ENCODE results near the gene PDSS2. TPM values are rescaled to one million over a fixed set of nuclear protein-coding genes. Genes with fewer than 3 reads are reported as not detected.
A peak's percentile ranks its signal among the peaks of the same experiment; 100 is the strongest.
"Not testable (repeated sequence)": the region's sequence is repeated elsewhere in the genome, so short reads cannot be mapped to it uniquely, and the experiment has no call there.

The PDSS2 gene
- total RNA-seq, 2 donors from 2014 or later = 12.2 to 16.2 TPM

- Mint-ChIP-seq H3K9me3 (no peaks in the 10 kb centered on the region), H3K27ac (no peak within 1 kb of the TSS), H3K27me3 (peaks cover 34 to 36% of the 10 kb centered on the region in 2 donors), H3K36me3 (peaks cover 6% of the 10 kb centered on the region), H3K4me3 (peak within 1 kb of the TSS; percentile 91), H3K4me1 (ENCODE audit: low read depth in 2 of 2) (peaks cover 14 to 16% of the 10 kb centered on the region in 2 donors)
- ATAC-seq (peak; percentile 69 to 75), DNase-seq (ENCODE audit: low spot score) (no peak)
Measured at GRCh38 chr6:107489636-107490565, 30.5 kb upstream of the PDSS2 start, which contains the start of gene SOBP. Gene SOBP, plus strand, starts transcription at chr6:107490117. Its CDS starts 500 bp downstream, at chr6:107490617.

DNA sequence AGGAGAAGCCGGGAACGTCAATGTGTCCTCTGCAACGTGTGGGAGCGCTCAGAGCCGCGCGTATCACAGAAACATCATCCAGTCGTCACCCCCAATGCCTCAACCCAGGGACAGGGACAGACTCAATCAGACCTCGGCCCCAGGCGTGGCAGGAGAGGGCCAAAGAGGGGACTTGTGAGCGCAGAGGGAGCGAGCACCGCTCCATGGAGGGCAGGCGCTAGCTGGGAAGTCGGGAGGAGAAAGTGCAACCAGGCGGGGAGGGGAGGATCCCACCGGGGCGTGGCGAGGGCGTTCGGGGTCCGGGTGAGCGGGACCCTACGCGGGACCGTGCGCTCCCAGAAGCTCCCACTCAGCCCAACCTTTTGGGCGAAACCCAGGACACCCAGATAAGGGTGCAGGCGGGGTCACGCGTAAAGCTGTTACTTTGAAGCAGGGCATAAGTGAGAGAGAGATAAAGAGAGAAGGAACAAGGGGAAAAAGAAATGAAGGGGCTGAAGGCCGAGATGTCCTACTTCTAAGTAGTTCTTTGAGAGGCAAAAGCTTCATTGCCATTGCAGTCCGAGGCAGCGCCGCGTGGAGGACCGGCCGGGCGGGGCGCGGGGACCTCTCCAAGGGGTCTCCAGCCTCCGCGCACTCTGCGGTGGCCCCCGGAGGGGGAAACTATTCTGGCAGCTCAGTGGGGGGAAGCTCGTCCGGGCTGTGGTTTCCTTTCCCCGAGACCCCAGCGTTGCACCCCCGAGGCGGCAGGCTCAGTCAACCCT, 29.7 kb upstream of the PDSS2 start:
- H3K4me3 Mint-ChIP-seq = peak overlapping the region; percentile 91
- DNase-seq (ENCODE audit: low spot score) (no peak), ATAC-seq (peak in 1 of 2 donors; percentile 21)
- peaks cover 6% of the 10 kb centered on the region for H3K36me3 Mint-ChIP-seq
- H3K27me3 Mint-ChIP-seq = peaks cover 36 to 38% of the 10 kb centered on the region in 2 donors
- H3K27ac Mint-ChIP-seq = no peak overlapping the region
- H3K4me1 Mint-ChIP-seq (ENCODE audit: low read depth in 2 of 2) = peaks cover 14 to 16% of the 10 kb centered on the region in 2 donors
- no peaks in the 10 kb centered on the region for H3K9me3 Mint-ChIP-seq

DNA sequence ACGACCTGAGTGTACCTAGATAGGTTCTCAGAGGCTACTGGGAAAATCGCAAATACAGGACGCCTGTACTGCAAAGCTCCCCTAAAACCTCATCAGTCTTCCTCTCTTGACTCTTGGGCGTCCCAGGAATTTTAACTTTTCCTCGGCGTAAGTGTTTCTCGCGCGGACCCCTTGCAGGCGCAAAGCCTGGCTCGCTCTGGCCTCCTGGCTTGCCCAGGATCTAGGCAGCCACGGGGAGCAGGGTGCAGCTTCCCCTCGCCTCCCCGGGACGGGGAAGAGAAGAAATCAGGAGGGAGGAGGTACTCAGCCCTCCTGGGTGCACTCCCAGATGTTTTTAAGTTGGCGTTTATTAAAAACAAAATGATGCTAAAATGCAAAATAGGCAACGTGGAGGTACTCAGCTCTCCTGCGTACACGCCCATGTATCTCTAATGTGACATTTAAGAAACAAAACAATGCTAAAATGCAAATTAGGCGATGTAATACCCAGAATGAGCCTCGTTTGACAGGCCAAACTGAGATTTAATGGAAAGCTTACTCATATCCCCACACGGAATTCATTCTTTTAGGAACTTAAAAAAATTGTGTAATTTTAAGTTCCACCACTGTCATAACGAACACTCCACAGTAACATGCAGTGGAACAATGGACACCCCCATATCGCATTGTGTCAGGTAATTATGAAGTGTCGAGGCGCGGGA, 29.0 kb upstream of the PDSS2 start:
- DNase-seq (ENCODE audit: low spot score) (no peak), ATAC-seq (no peak)
- H3K9me3 Mint-ChIP-seq = no peaks in the 10 kb centered on the region
- peaks cover 6% of the 10 kb centered on the region for H3K36me3 Mint-ChIP-seq
- peaks cover 14 to 16% of the 10 kb centered on the region in 2 donors for H3K4me1 Mint-ChIP-seq (ENCODE audit: low read depth in 2 of 2)
- H3K27ac Mint-ChIP-seq = no peak overlapping the region
- peak overlapping the region; percentile 91 for H3K4me3 Mint-ChIP-seq
- peaks cover 36 to 39% of the 10 kb centered on the region in 2 donors for H3K27me3 Mint-ChIP-seq

- Mint-ChIP-seq H3K4me1 (ENCODE audit: low read depth in 2 of 2) (peaks cover 8 to 9% of the 10 kb centered on the region in 2 donors), H3K4me3 (no peak overlapping the region), H3K27me3 (peaks cover 47 to 61% of the 10 kb centered on the region in 2 donors), H3K27ac (no peak overlapping the region), H3K36me3 (peaks cover 6% of the 10 kb centered on the region), H3K9me3 (no peaks in the 10 kb centered on the region)
- ATAC-seq (no peak), DNase-seq (ENCODE audit: low spot score) (no peak)
Measured at GRCh38 chr6:107485157-107485556, 25.8 kb upstream of the PDSS2 start.

- ATAC-seq = no peak
- H3K27me3 Mint-ChIP-seq = peaks cover 27 to 41% of the 10 kb centered on the region in 2 donors
- H3K27ac Mint-ChIP-seq = no peak overlapping the region
- no peaks in the 10 kb centered on the region for H3K36me3 Mint-ChIP-seq
- no peak for DNase-seq (ENCODE audit: low spot score)
- no peaks in the 10 kb centered on the region for H3K4me1 Mint-ChIP-seq (ENCODE audit: low read depth in 2 of 2)
- H3K4me3 Mint-ChIP-seq = no peak overlapping the region
- no peaks in the 10 kb centered on the region for H3K9me3 Mint-ChIP-seq
Measured at GRCh38 chr6:107479089-107479690, 19.8 kb upstream of the PDSS2 start.

GRCh38 chr6:107475826-107476225, 16.5 kb upstream of the PDSS2 start:
- not testable (repeated sequence) for H3K27ac Mint-ChIP-seq; H3K9me3 Mint-ChIP-seq; H3K4me1 Mint-ChIP-seq (ENCODE audit: low read depth in 2 of 2); ATAC-seq; DNase-seq (ENCODE audit: low spot score); H3K36me3 Mint-ChIP-seq; H3K4me3 Mint-ChIP-seq
- H3K27me3 Mint-ChIP-seq = peaks cover 20 to 36% of the 10 kb centered on the region in 2 donors

DNA sequence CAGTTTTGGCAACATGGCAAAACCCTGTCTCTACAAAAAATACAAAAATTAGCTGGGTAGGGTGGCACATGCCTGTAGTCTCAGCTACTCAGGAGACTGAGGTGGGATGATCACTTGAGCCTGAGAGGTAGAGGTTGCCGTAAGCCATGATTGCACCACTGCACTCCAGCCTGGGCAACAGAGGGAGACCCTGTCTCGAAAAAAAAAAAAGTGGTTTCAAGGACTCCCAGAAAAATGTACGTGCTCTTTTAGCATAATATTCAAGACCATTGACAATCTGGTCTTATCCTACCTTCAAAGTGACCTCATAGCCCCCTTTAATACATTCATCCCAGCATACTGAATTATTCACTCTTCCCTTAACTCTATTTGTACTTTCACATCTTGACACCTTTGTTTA, 16.0 kb upstream of the PDSS2 start:
- H3K4me1 Mint-ChIP-seq (ENCODE audit: low read depth in 2 of 2); H3K9me3 Mint-ChIP-seq; ATAC-seq; H3K36me3 Mint-ChIP-seq; H3K27ac Mint-ChIP-seq; H3K4me3 Mint-ChIP-seq; DNase-seq (ENCODE audit: low spot score): not testable (repeated sequence)
- peaks cover 16 to 32% of the 10 kb centered on the region in 2 donors for H3K27me3 Mint-ChIP-seq

DNA sequence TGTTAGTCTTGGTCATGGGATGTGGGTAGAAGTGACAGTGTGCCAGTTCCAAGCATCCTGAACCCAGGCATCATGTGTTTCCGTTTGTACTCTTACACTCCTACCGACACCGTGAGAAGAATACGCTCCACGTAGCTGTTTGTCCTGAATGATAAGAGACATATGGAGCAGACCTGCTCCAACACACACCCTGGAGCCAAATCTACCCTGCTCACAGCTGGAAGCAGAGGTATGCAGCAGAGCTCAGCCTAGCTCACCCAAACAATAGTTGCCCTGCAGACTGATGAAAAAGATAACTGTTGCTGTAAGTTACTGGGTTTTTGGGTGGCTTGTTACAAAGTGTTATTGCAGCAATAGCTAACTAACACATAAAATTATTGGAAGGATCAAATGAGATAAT, 14.3 kb upstream of the PDSS2 start:
- Mint-ChIP-seq H3K4me1 (ENCODE audit: low read depth in 2 of 2) (no peaks in the 10 kb centered on the region), H3K4me3 (no peak overlapping the region), H3K9me3 (no peaks in the 10 kb centered on the region), H3K36me3 (no peaks in the 10 kb centered on the region), H3K27ac (no peak overlapping the region), H3K27me3 (peaks cover 19 to 35% of the 10 kb centered on the region in 2 donors)
- ATAC-seq = no peak
- no peak for DNase-seq (ENCODE audit: low spot score)

DNA sequence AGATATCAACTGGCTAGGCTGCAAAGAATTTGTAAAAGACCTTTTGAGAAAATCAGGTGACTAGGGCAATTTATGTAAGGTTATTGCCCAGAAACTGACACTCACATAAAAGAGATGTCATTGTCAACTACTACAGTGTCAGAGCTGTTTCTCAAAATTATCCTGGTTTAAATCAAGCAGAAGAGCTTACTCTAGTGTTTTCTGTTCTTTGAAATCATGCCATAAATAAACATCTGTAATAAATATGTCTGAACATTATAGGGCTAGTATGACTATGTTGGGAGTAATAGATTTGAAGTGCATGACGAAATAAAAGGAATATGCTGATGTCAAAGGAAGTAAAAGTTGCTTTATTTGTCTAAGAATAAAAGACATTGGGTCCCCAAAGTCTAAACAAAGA, 11.0 kb upstream of the PDSS2 start:
- DNase-seq (ENCODE audit: low spot score) = no peak
- ATAC-seq = no peak
- no peaks in the 10 kb centered on the region for H3K4me1 Mint-ChIP-seq (ENCODE audit: low read depth in 2 of 2)
- no peaks in the 10 kb centered on the region for H3K36me3 Mint-ChIP-seq
- H3K27ac Mint-ChIP-seq = no peak overlapping the region
- H3K4me3 Mint-ChIP-seq = no peak overlapping the region
- no peaks in the 10 kb centered on the region for H3K9me3 Mint-ChIP-seq
- peaks cover 26 to 51% of the 10 kb centered on the region in 2 donors for H3K27me3 Mint-ChIP-seq

DNA sequence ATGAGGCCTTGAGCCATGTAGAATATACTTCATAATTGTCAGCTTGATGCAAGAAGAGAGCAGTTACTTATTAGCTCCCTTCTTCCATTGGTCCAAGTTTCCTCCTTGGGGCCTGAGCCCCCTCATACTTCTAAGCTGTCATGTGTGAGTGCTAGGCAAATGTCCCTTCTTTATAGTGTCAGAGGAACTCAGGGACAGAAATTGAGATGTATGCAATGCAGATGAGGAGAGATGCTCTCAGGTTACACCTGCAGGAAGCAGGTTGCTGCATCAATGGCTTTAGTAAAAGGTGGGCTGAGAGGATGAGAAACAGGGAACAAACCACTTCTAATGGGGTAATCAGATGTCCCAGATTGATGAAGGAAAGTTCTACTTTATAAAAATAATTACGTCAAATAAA, 6.7 kb upstream of the PDSS2 start:
- no peak overlapping the region for H3K27ac Mint-ChIP-seq
- DNase-seq (ENCODE audit: low spot score) (no peak), ATAC-seq (no peak)
- no peak overlapping the region for H3K4me3 Mint-ChIP-seq
- H3K36me3 Mint-ChIP-seq = no peaks in the 10 kb centered on the region
- H3K27me3 Mint-ChIP-seq = peaks cover 16 to 25% of the 10 kb centered on the region in 2 donors
- H3K4me1 Mint-ChIP-seq (ENCODE audit: low read depth in 2 of 2) = no peaks in the 10 kb centered on the region
- H3K9me3 Mint-ChIP-seq = no peaks in the 10 kb centered on the region

- H3K27ac Mint-ChIP-seq = peak overlapping the region; percentile 89 to 95
- peak overlapping the region; percentile 98 for H3K4me3 Mint-ChIP-seq
- no peaks in the 10 kb centered on the region for H3K27me3 Mint-ChIP-seq
- H3K4me1 Mint-ChIP-seq (ENCODE audit: low read depth in 2 of 2) = peaks cover 13 to 17% of the 10 kb centered on the region in 2 donors
- no peaks in the 10 kb centered on the region for H3K36me3 Mint-ChIP-seq
- ATAC-seq = no peak
- no peak for DNase-seq (ENCODE audit: low spot score)
- no peaks in the 10 kb centered on the region for H3K9me3 Mint-ChIP-seq
Measured at GRCh38 chr6:107460083-107460631, 793 bp upstream of the PDSS2 start.

- ATAC-seq (peak; percentile 0 to 25), DNase-seq (ENCODE audit: low spot score) (no peak)
- H3K27me3 Mint-ChIP-seq = no peaks in the 10 kb centered on the region
Measured at GRCh38 chr6:107458672-107459282, 587 bp downstream of the PDSS2 start.

More at GRCh38 chr6:107458672-107459282, 587 bp downstream of the PDSS2 start:
- no peaks in the 10 kb centered on the region for H3K36me3 Mint-ChIP-seq
- peak overlapping the region; percentile 89 to 95 for H3K27ac Mint-ChIP-seq
- H3K4me1 Mint-ChIP-seq (ENCODE audit: low read depth in 2 of 2) = peaks cover 13 to 19% of the 10 kb centered on the region in 2 donors
- peak overlapping the region; percentile 98 for H3K4me3 Mint-ChIP-seq
- H3K9me3 Mint-ChIP-seq = no peaks in the 10 kb centered on the region
